Measurements from ENCODE around the gene STON2.

The STON2 gene

GRCh38 chr14:81220580-81220829, 179.6 kb downstream of the STON2 start:
- DNase-seq, result no peak

GRCh38 chr14:81219759-81220579, 180.2 kb downstream of the STON2 start:
- DNase-seq, result peak in 3 of 4 experiments; percentile 9 to 53 (median 31)

- peak; percentile 50 to 75 (median 70) for DNase-seq
Observed at GRCh38 chr14:81219210-81219758, 180.8 kb downstream of the STON2 start.

- DNase-seq, result peak in 1 of 4 experiments; percentile 5
Observed at GRCh38 chr14:81211844-81212243, 188.3 kb downstream of the STON2 start.
